Hepatocyte (in vitro differentiated cells): ENCODE measurements around the gene PREX1. TPM values are rescaled to one million over a fixed set of nuclear protein-coding genes. Genes with fewer than 3 reads are reported as not detected.

Experiments used
- DNase-seq: peaks from one replicate; pipeline ENCODE4 v3.0.0-alpha.2; 2016; ENCODE audit warnings: low spot score
- H2AFZ ChIP-seq: fragments of 200-600 bp; sonication (generic); 2 replicates; pipeline ENCODE4 v1.6.0; 2016; ENCODE audit warnings: antibody characterized with exemption, mild to moderate bottlenecking
- H3K27ac ChIP-seq: fragments of 200-600 bp; sonication (generic); 2 replicates; pipeline ENCODE4 v1.5.1; 2016; ENCODE audit warnings: mild to moderate bottlenecking
- H3K27me3 ChIP-seq: fragments of 200-600 bp; sonication (generic); 2 replicates; pipeline ENCODE4 v1.6.1; 2016
- H3K36me3 ChIP-seq: fragments of 200-600 bp; sonication (generic); replicated peaks from 2 replicates; pipeline ENCODE4 v1.5.1; 2016; ENCODE audit warnings: low read depth; ENCODE audit not compliant: insufficient read depth
- H3K4me1 ChIP-seq: fragments of 200-600 bp; sonication (generic); 2 replicates; pipeline ENCODE4 v1.5.1; 2016; ENCODE audit warnings: mild to moderate bottlenecking, moderate library complexity; ENCODE audit not compliant: insufficient read depth
- H3K4me2 ChIP-seq: fragments of 200-600 bp; sonication (generic); 2 replicates; pipeline ENCODE4 v1.6.0; 2016
- H3K4me3 ChIP-seq: fragments of 200-600 bp; sonication (generic); 2 replicates; pipeline ENCODE4 v1.5.1; 2016; ENCODE audit warnings: mild to moderate bottlenecking
- H3K79me2 ChIP-seq: fragments of 200-600 bp; sonication (generic); 2 replicates; pipeline ENCODE4 v1.6.0; 2017; ENCODE audit warnings: mild to moderate bottlenecking
- H3K9me2 ChIP-seq: fragments of 200-600 bp; sonication (generic); replicated peaks from 2 replicates; pipeline ENCODE4 v1.6.0; 2017; ENCODE audit warnings: mild to moderate bottlenecking; ENCODE audit not compliant: insufficient read depth
- H3K9me3 ChIP-seq: fragments of 200-600 bp; sonication (generic); 2 replicates; pipeline ENCODE4 v1.5.1; 2016; ENCODE audit warnings: low read depth, mild to moderate bottlenecking
- H4K20me1 ChIP-seq: fragments of 200-600 bp; sonication (generic); 2 replicates; pipeline ENCODE4 v1.6.0; 2016; ENCODE audit warnings: mild to moderate bottlenecking; ENCODE audit not compliant: insufficient read depth, poor library complexity, severe bottlenecking
- CTCF ChIP-seq: fragments of 200-600 bp; sonication (generic); IDR thresholded peaks from 2 replicates; pipeline ENCODE4 v1.5.1; 2016; ENCODE audit warnings: antibody characterized with exemption, mild to moderate bottlenecking; ENCODE audit not compliant: poor library complexity
- EZH2 ChIP-seq: fragments of 200-600 bp; sonication (generic); IDR thresholded peaks from 2 replicates; pipeline ENCODE4 v1.6.1; 2016; ENCODE audit warnings: antibody characterized with exemption, mild to moderate bottlenecking, borderline replicate concordance
- EZH2phosphoT487 ChIP-seq: fragments of 200-600 bp; sonication (generic); IDR thresholded peaks from one replicate; pipeline ENCODE4 v1.6.1; 2018; ENCODE audit warnings: antibody characterized with exemption, mild to moderate bottlenecking, low read depth, moderate library complexity; ENCODE audit not compliant: unreplicated experiment, severe bottlenecking
- WGBS: methylation state at CpG from one replicate; pipeline ENCODE4 v1.1.6; 2016; ENCODE audit warnings: low lambda C conversion rate; ENCODE audit errors: missing lambda C conversion rate; 5-methylcytosine and 5-hydroxymethylcytosine counted together
- polyA plus RNA-seq: library from polyadenylated mRNA; unstranded; fragments of >200 nt; fragmentation: Nextera tagmentation; extraction: Ambion mirVana; gene quantifications from 2 replicates; pipeline ENCODE4 v1.2.1, GENCODE V29; 2016
- total RNA-seq: library from RNA; depleted of rRNA; stranded (reverse); fragments of >200 nt; gene quantifications from 2 replicates; pipeline ENCODE4 v1.2.3, GENCODE V29; 2014

The PREX1 gene
- total and polyA plus RNA-seq, 2 experiments from 2014 or later: 1.8 to 2.9 TPM

- no peak overlapping the region for H3K4me3 ChIP-seq
- WGBS: 93% methylated on average over 7 of the region's 7 CpGs
These were observed 119.7 kb downstream of the PREX1 start for GRCh38 chr20:48708116-48708515.

DNA sequence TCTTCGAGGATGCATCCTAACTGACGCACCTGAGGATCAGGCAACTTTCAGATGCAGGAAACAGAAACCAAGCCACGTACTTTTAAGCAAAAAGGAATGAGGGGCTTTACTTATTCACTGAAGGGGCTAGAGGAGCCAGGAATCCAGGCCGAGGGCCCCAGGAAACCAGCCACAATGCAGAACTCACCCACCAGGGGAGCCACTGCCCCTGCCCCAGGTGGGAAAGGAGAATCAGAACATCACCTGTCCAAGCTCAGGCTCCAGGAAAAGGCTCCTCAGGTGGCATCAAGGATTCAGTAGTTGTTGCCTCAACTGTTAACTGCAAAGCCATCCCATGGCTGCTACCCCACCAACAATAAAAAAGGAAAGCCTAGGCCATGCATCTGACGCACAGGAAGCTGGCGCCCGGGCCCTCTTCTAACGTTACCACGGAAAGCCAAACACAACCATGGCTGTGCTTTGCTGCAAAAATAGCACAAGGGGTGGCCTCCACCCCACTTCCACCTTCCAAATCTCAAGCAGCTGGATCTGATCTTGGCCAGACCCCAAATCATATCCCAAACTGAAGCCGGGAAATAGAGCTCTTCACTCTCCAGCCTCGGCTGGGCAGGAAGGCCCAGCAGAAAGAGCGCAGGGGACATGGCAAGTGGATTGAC, 121.0 kb downstream of the PREX1 start:
- Histone ChIP-seq H2AFZ (no peak overlapping the region), H3K9me3 (no peaks in the 10 kb centered on the region), H3K4me2 (no peak overlapping the region), H3K27me3 (no peaks in the 10 kb centered on the region), H3K27ac (no peak overlapping the region), H3K79me2 (no peaks in the 10 kb centered on the region), H4K20me1 (no peaks in the 10 kb centered on the region), H3K9me2 (no peaks in the 10 kb centered on the region), H3K4me1 (peaks cover 13% of the 10 kb centered on the region), H3K36me3 (no peaks in the 10 kb centered on the region), H3K4me3 (no peak overlapping the region)
- no peak for DNase-seq
- 81% methylated on average over 12 of the region's 12 CpGs for WGBS
- TF ChIP-seq CTCF (no peak), EZH2phosphoT487 (no peak), EZH2 (no peak)

More at GRCh38 chr20:48708116-48708515, 119.7 kb downstream of the PREX1 start:
- Histone ChIP-seq H3K27me3 (no peaks in the 10 kb centered on the region), H2AFZ (no peak overlapping the region), H3K79me2 (no peaks in the 10 kb centered on the region), H3K36me3 (no peaks in the 10 kb centered on the region), H3K4me1 (peaks cover 13% of the 10 kb centered on the region), H3K9me2 (no peaks in the 10 kb centered on the region), H4K20me1 (no peaks in the 10 kb centered on the region), H3K9me3 (no peaks in the 10 kb centered on the region), H3K4me2 (no peak overlapping the region), H3K27ac (no peak overlapping the region)
- no peak for DNase-seq
- TF ChIP-seq EZH2phosphoT487 (no peak), CTCF (no peak), EZH2 (no peak)

GRCh38 chr20:48706116-48706656, 121.6 kb downstream of the PREX1 start:
- TF ChIP-seq EZH2phosphoT487: no peak
- no peak overlapping the region for H2AFZ ChIP-seq
- no peaks in the 10 kb centered on the region for H3K27me3 ChIP-seq
- no peak overlapping the region for H3K27ac ChIP-seq
- H3K9me3 ChIP-seq: no peaks in the 10 kb centered on the region
- no peaks in the 10 kb centered on the region for H3K9me2 ChIP-seq
- H3K4me1 ChIP-seq: peaks cover 13% of the 10 kb centered on the region
- no peak for DNase-seq
- H3K4me2 ChIP-seq: no peak overlapping the region
- H3K4me3 ChIP-seq: no peak overlapping the region
- H3K36me3 ChIP-seq: no peaks in the 10 kb centered on the region
- no peaks in the 10 kb centered on the region for H4K20me1 ChIP-seq
- 93% methylated on average over 2 of the region's 2 CpGs for WGBS
- no peaks in the 10 kb centered on the region for H3K79me2 ChIP-seq

DNA sequence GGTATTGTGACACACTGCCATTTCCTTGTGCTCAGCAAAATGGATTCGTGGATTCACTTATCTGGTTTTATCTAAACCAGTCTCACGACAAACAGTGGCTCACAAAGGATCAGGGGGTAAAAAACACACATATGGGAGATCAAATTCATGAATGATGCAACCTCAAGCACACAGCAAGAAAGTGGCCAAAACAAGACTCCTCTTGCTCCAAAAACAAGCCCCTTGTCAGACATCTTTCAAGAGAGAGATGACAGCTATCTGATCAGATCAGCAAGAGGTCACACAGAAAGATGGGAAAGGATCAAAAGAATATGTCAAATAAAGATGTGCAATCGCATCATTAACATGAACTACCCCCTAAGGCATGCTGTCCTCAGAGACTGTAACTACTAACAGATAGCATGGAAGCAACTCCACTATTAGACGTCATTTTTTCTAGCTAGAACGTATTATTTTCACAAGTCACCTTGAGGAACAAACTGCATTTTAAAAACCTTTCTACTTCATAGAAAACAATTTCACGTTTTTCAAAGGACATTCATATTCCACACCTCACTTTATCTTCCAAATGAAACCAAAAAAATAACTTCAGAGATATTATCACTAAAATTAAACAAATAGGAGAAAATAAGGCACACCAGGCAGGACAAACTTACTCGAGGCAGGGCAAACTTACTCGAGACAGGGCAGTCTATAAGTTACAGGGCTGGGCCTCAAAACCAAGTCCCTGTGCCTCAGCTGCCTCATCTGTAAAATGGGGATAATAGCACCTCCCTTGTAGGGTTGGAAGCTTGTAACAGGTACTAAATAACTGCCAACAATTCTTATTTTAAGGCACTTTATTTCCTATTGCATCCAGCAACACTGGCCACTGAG, 122.3 kb downstream of the PREX1 start:
- H3K79me2 ChIP-seq: no peaks in the 10 kb centered on the region
- DNase-seq: no peak
- no peaks in the 10 kb centered on the region for H4K20me1 ChIP-seq
- H2AFZ ChIP-seq: no peak overlapping the region
- no peaks in the 10 kb centered on the region for H3K9me2 ChIP-seq
- no peaks in the 10 kb centered on the region for H3K9me3 ChIP-seq
- WGBS: 63% methylated on average over 8 of the region's 8 CpGs
- TF ChIP-seq CTCF: no peak
- no peak for TF ChIP-seq EZH2
- TF ChIP-seq EZH2phosphoT487: no peak
- no peaks in the 10 kb centered on the region for H3K27me3 ChIP-seq
- no peak overlapping the region for H3K4me2 ChIP-seq
- H3K4me3 ChIP-seq: no peak overlapping the region
- no peaks in the 10 kb centered on the region for H3K36me3 ChIP-seq
- H3K4me1 ChIP-seq: peaks cover 13% of the 10 kb centered on the region
- H3K27ac ChIP-seq: peak overlapping the region; percentile 33
